Right renal pelvis (tissue), 4 donors: ENCODE results near the gene RUNX1. TPM values are rescaled to one million over a fixed set of nuclear protein-coding genes. Genes with fewer than 3 reads are reported as not detected.

ENCODE experiments used
- DNase-seq, 4 donors: peaks; one replicate each; pipeline ENCODE4 v3.0.0-alpha.2; 2013; ENCODE audit warnings: low read depth in 4 of 4, low spot score in 3 of 4, missing footprints in 1 of 4
- polyA plus RNA-seq, 4 donors: library from polyadenylated mRNA; unstranded; fragments of 120-200 nt; gene quantifications; one replicate each; pipeline ENCODE4 v1.2.1, GENCODE V29; 2013; ENCODE audit not compliant: insufficient read length in 4 of 4

Gene RUNX1
- polyA plus RNA-seq, 4 donors = 2.2 to 3.6 (median 2.4) TPM

DNA sequence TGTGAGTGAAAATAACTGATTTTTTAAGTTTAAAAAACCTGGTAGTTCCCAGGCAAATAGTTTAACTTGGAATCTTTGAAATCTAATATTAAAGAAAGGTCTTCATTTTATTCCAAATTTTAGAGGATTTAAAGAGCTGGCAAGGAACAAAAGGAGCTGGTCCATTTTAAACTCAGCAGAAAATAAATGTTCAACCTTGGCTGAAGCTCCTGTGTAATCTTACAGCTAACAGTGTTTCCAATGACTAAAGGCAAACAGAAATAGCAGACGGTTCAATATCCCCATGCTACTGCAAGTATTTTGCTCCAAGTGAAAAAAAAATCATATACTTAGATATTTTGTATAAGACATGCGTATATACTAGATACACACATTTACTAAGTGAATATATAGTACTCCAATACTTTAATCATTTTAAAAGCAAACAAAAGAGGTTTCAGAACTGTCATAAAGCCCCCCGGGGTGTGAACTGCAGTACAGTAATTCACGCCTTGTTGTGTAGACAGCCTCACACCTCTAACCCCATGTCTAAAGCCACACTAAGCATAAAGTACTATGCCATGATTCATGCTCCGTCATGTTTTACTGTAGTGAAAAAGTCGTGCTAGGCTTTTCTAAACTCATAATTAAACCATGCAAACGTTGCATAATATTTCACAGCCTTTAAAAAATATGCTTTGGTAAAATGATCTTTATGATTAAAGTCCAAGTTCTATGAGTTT is 248.1 kb downstream of the RUNX1 start:
- DNase-seq = no peak

DNA sequence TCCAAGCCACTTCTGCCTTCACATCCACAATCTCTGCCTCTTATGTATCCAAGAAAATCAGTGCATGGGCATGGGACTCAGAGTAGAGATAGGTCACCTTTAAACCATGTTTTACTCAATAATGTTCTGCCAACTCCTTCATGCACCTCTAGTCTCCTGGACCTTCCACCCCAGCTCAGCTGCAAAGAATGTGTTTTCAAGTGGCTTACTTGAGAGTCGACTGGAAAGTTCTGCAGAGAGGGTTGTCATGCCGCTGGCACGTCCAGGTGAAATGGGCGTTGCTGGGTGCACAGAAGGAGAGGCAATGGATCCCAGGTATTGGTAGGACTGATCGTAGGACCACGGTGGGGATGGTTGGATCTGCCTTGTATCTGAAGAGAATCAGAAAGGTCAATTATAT is 250.0 kb downstream of the RUNX1 start:
- no peak for DNase-seq

GRCh38 chr21:34797921-34798535 is 251.1 kb downstream of the RUNX1 start:
- DNase-seq = no peak

GRCh38 chr21:34797201-34797525 is 251.9 kb downstream of the RUNX1 start:
- no peak for DNase-seq

DNA sequence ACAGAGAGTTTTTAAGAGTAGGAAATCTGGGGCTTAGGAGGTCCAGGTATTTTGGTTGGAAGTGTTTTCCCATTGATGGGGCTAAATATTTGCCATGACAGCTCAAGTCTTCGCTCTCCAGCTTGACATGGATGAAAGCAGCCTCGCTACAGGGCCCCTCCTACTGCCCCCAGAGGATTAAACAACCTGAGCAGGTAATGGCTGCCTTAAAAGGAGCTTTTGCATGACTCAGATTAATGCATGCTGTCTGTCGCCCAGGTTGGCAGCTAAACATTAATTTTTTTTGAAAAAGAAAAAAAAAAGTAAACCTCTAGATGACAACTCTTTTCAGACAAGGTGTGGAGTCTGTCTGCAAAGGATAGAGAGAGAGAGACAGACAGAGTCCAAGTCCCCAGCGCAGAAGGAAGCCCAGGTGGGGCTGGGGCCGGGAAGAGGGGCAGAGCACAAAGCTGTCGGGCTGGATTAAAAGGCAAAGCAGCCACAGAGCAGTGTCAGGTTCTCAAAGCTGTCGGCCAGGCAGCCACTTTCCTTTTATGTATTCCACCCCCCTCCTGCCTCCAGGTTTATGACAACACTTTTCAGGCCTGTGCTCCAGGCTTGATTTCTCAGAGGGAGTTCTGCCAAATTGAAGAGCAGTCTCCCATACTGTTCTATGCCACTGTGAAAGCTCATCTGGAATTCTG is 252.4 kb downstream of the RUNX1 start:
- no peak for DNase-seq

- no peak for DNase-seq
These were observed 253.4 kb downstream of the RUNX1 start for GRCh38 chr21:34795548-34796180.

- no peak for DNase-seq
These were observed 253.9 kb downstream of the RUNX1 start for GRCh38 chr21:34795175-34795547.

DNA sequence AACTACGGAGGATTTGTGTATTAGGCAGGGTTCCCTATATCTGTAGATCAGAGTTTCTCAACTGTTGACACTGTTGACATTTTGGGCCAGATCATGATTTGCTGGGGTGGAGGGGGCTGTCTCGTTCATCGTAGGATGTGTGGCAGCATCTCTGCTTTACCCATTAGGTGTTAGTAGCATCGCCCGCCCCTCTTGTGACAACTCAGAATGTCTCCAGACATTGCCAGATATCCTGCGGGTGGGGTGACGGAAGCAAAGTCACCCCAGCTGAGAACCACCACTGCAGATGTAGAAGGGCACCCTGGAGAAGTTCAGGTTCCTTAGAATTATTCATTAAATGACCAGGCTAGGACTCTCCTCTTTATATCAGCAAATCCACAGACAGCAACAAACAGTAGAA is 254.4 kb downstream of the RUNX1 start:
- DNase-seq = no peak

GRCh38 chr21:34793471-34793870 is 255.6 kb downstream of the RUNX1 start:
- DNase-seq = no peak

DNA sequence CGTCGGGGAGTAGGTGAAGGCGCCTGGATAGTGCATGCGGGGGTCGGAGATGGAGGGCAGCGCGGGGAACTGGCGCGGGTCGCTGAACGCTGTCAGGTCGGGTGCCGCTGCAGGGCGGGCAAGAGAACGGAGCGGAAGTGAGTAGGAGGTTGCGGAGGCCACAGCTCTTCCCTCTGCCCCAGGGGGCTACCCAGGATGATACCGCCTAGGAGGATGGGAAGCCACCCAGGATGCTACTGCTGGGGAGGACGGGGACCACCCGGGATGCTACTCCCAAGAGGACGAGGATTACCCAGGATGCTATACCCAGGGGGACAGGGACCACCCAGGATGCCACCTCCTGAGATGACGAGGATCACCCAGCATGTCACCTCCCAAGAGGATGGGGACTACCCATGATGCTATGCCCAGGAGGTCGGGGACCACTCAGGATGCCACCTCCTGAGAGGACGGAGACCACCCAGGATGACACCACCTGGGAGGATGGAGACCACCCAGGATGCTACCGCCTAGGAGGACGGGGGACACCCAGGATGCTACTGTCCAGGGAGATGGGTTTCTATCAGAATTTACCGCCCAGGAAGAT is 256.5 kb downstream of the RUNX1 start:
- no peak for DNase-seq

DNA sequence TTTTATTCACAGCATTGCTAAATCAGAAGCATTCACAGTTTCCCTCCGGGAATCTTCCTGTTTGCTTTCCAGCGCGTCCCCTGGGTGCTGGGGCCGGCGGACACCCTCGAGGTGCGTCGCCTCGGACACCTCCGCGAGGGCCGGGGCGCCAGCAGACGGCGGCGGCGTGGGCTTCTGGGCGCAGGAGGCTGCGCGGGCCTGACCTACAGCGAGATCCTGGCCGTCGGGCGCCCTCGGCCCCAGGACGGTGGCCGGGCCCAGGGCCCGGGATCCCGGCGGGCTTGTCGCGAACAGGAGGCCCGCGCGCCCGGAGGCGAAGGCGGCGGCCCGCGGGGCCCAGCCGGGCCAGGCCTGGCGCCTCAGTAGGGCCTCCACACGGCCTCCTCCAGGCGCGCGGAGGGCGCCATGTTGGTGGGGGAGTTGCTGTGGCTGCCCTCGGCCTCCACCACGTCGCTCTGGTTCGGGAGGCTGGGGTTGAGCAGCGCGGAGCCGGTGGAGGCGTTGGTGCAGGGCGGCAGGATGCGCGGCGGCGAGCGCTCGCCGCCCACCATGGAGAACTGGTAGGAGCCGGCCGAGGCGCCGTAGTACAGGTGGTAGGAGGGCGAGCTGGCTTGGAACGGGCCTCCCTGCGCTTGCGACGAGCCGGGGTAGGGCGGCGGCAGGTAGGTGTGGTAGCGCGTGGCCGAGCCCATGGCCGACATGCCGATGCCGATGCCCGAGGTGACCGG is 257.2 kb downstream of the RUNX1 start:
- DNase-seq = no peak

GRCh38 chr21:34790834-34791233 is 258.3 kb downstream of the RUNX1 start:
- DNase-seq = no peak

DNA sequence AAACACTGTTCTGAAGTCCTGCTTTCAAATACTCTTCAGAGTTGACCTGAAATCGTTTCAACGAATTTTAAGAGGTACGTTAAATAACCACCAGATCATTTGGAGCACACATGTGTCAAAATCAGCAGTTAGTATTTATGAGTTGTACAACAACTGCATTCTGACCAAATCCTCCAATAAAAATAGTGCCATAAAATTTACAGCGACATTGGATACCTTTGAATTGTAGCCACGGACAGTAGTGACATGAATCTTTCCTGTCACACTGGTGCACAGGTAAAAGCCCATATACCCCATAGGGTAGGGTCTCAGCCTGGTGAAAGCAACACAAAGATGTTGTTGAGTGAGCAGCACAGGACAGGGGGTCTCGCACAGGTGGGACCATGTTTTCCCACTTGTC is 258.8 kb downstream of the RUNX1 start:
- no peak for DNase-seq

DNA sequence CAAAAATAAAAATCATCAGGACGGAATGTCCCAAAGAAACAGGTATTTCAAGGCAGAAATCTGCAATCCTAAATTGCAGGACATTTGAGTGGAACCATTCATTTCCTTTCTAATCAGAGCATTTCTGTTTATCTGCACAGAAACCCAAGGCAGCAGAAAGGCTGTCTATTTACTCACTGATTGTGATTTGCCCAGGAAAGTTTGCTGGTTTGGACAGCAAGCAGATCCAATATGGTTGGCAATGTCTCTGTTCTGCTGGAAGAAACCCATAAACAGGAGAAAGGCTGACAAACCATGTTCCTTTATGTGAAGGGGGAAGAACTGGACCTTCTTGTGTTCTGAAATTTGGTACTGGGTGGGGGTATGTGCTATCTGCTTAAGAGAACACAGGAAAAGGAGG is 260.2 kb downstream of the RUNX1 start:
- no peak for DNase-seq

- DNase-seq = no peak
These were observed 265.3 kb downstream of the RUNX1 start for GRCh38 chr21:34783815-34784214.

DNA sequence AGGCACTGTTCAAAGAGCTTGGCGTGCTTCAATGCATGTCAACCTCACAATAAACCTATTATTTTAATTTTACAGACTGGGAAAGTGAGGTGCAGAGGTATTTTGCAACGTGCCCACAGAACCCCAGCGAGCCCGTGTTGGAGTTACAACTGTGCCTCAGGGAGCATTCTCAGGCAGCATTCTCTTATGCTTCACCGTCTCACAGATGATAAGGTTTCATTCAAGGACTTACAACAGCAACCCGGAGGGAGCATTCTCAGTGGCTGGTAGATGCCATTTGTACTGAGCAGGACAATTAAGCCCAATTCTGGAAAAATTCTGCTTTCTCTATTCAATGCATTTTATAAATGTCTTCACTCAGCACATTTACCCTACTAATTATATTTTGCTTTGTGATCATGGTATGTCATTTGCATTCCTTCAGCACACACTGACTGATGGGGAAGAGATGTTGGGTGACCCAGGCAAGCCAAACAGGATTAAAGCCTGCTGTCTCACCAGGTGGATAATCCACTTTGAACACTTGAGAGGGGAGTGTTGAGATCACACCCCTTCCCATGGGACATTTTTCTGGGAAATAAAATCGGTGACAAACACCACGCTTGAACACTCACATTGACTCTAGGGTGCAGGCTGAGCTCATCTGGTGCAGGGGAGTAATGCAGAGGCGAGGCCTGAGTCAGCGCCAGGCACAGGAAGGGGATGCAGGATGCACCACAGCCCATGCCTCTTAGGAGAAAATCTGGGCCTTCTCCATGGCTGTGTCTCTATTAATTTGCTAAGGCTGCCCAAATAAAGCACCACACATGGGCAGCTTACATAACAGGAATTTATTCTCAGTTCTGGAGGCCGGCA is 266.4 kb downstream of the RUNX1 start:
- DNase-seq = no peak

DNA sequence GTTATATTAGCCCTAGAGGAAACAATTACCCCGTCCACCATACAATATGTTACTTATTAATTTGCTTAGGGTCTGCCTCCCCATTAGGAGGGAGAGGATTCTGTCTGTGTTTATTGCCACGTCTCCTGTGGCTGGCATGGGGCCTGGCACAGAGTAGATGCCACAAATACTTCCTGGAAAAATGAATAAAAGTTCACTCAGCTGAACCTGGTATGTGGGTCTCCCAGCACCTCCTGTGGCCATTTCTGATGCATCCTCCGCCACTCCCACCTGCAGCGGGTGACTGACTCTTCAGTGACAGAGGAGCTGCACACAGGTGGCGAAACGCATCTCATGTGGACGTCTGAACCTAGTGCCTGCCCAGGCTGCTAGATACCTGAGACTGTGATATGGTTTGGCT is 267.6 kb downstream of the RUNX1 start:
- DNase-seq = no peak

DNA sequence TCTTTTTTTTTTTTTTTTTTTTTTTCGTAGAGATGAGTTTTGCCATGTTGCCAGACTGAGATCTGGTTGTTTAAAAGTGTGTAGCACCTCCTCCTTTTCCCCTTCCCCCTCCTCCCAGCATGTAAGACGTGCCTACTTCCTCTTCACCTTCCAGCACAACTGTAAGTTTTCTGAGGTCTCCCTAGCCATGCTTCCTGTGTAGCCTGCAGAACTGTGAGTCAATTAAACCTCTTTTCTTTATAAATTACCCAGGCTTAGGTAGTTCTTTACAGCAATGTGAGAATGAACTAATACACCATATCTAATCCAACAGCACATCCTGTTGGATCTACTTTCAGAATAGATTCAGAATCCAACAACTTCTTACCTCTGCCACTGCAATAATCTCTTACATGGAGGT is 269.2 kb downstream of the RUNX1 start:
- DNase-seq = no peak

- DNase-seq = no peak
These were observed 273.3 kb downstream of the RUNX1 start for GRCh38 chr21:34775793-34776192.

DNA sequence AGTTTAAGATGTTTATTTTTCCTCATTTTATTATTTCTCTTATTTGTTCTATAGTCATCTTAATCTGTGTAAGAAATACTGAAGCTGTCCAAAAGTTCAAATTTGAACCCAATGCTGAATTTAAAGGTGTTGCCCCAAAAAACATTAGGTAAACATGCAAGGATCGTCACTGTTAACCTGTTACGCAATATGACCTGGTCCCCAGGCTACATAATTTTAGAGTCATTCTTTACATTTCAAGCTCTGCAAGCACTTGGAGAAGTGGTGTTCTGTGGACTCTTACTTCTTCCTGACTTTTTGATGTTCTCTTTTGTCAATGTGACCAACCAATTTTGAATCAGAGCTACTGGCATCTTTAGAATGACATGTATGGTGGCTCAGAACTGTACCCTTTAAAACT is 274.4 kb downstream of the RUNX1 start:
- no peak for DNase-seq
